Muscle layer of duodenum (tissue), 2 donors: ENCODE results near the gene BACE1-AS.
"Not testable (repeated sequence)": the region's sequence is repeated elsewhere in the genome, so short reads cannot be mapped to it uniquely, and the experiment has no call there.

Experiments used
- H3K27ac ChIP-seq: one replicate; pipeline ENCODE4 v1.7.0; 2013; ENCODE audit warnings: mild to moderate bottlenecking, low read length
- H3K27me3 ChIP-seq: one replicate; pipeline ENCODE4 v1.7.0; 2013; ENCODE audit warnings: low read depth, mild to moderate bottlenecking, control low read depth, low read length
- H3K36me3 ChIP-seq, 2 donors: one replicate each; pipeline ENCODE4 v1.7.0; 2013; ENCODE audit warnings: low read length in 2 of 2, control low read depth in 1 of 2, mild to moderate bottlenecking in 1 of 2; ENCODE audit not compliant: insufficient read depth in 2 of 2, control insufficient read depth in 1 of 2
- H3K4me1 ChIP-seq, 2 donors: one replicate each; pipeline ENCODE4 v1.7.0; 2013; ENCODE audit warnings: low read length in 2 of 2, mild to moderate bottlenecking in 2 of 2, control low read depth in 1 of 2, moderate library complexity in 1 of 2; ENCODE audit not compliant: insufficient read depth in 2 of 2, control insufficient read depth in 1 of 2
- H3K4me3 ChIP-seq, 2 donors: one replicate each; pipeline ENCODE4 v1.7.0; 2013; ENCODE audit warnings: low read length in 2 of 2, low read depth in 1 of 2, mild to moderate bottlenecking in 1 of 2
- H3K9me3 ChIP-seq, 2 donors: one replicate each; pipeline ENCODE4 v1.7.0; 2013; ENCODE audit warnings: low read length in 2 of 2, control low read depth in 1 of 2, mild to moderate bottlenecking in 1 of 2; ENCODE audit not compliant: control insufficient read depth in 1 of 2
- donor health status: healthy.

The BACE1-AS gene

GRCh38 chr11:117305145-117305544 is 14.0 kb downstream of the BACE1-AS start:
- H3K36me3 ChIP-seq, result no peaks in the 10 kb centered on the region
- peaks cover 0 to 5% of the 10 kb centered on the region in 2 donors for H3K4me1 ChIP-seq
- H3K9me3 ChIP-seq, result no peaks in the 10 kb centered on the region
- H3K27ac ChIP-seq, result no peak overlapping the region
- no peaks in the 10 kb centered on the region for H3K27me3 ChIP-seq
- no peak overlapping the region for H3K4me3 ChIP-seq

GRCh38 chr11:117309310-117309709 is 18.2 kb downstream of the BACE1-AS start:
- H3K36me3 ChIP-seq, result no peaks in the 10 kb centered on the region
- no peak overlapping the region for H3K27ac ChIP-seq
- H3K9me3 ChIP-seq, result no peaks in the 10 kb centered on the region
- no peak overlapping the region for H3K4me3 ChIP-seq
- peaks cover 0 to 5% of the 10 kb centered on the region in 2 donors for H3K4me1 ChIP-seq
- no peaks in the 10 kb centered on the region for H3K27me3 ChIP-seq

GRCh38 chr11:117313091-117313490 is 21.9 kb downstream of the BACE1-AS start:
- H3K9me3 ChIP-seq, result no peaks in the 10 kb centered on the region
- H3K27ac ChIP-seq, result no peak overlapping the region
- no peaks in the 10 kb centered on the region for H3K27me3 ChIP-seq
- no peak overlapping the region for H3K4me3 ChIP-seq
- peaks cover 0 to 28% of the 10 kb centered on the region in 2 donors for H3K4me1 ChIP-seq
- H3K36me3 ChIP-seq, result no peaks in the 10 kb centered on the region

- H3K36me3 ChIP-seq, result no peaks in the 10 kb centered on the region
- H3K9me3 ChIP-seq, result no peaks in the 10 kb centered on the region
- peak overlapping the region; percentile 94 to 96 for H3K4me3 ChIP-seq
- H3K4me1 ChIP-seq, result peaks cover 0 to 28% of the 10 kb centered on the region in 2 donors
- no peak overlapping the region for H3K27ac ChIP-seq
- no peaks in the 10 kb centered on the region for H3K27me3 ChIP-seq
Observed at GRCh38 chr11:117313828-117314768, 23.0 kb downstream of the BACE1-AS start.

- H3K4me1 ChIP-seq, result peaks cover 0 to 28% of the 10 kb centered on the region in 2 donors
- H3K27me3 ChIP-seq, result no peaks in the 10 kb centered on the region
- H3K9me3 ChIP-seq, result no peaks in the 10 kb centered on the region
- no peak overlapping the region for H3K27ac ChIP-seq
- H3K4me3 ChIP-seq, result peak overlapping the region; percentile 94 to 96
- no peaks in the 10 kb centered on the region for H3K36me3 ChIP-seq
Observed at GRCh38 chr11:117314840-117315239, 23.7 kb downstream of the BACE1-AS start.

GRCh38 chr11:117315285-117316196 is 24.4 kb downstream of the BACE1-AS start:
- no peak overlapping the region for H3K27ac ChIP-seq
- peaks cover 0 to 28% of the 10 kb centered on the region in 2 donors for H3K4me1 ChIP-seq
- peak overlapping the region; percentile 94 to 96 for H3K4me3 ChIP-seq
- no peaks in the 10 kb centered on the region for H3K9me3 ChIP-seq
- H3K27me3 ChIP-seq, result no peaks in the 10 kb centered on the region
- H3K36me3 ChIP-seq, result no peaks in the 10 kb centered on the region

GRCh38 chr11:117316197-117316961 is 25.2 kb downstream of the BACE1-AS start, which contains the start of gene BACE1:
Gene BACE1, minus strand, starts transcription at chr11:117316256. Its CDS starts 461 bp downstream, at chr11:117315795.
- H3K27me3 ChIP-seq, result no peaks in the 10 kb centered on the region

GRCh38 chr11:117318738-117319137 is 27.6 kb downstream of the BACE1-AS start:
- Histone ChIP-seq H3K27me3 (no peaks in the 10 kb centered on the region), H3K36me3 (no peaks in the 10 kb centered on the region), H3K9me3 (no peaks in the 10 kb centered on the region), H3K4me3 (no peak overlapping the region), H3K27ac (no peak overlapping the region), H3K4me1 (peaks cover 0 to 28% of the 10 kb centered on the region in 2 donors)

More at GRCh38 chr11:117316197-117316961, 25.2 kb downstream of the BACE1-AS start, which contains the start of gene BACE1:
- Histone ChIP-seq H3K9me3 (no peaks in the 10 kb centered on the region), H3K4me1 (peaks cover 0 to 28% of the 10 kb centered on the region in 2 donors), H3K27ac (no peak within 1 kb of the TSS), H3K36me3 (no peaks in the 10 kb centered on the region), H3K4me3 (peak within 1 kb of the TSS; percentile 94 to 96)

- no peaks in the 10 kb centered on the region for H3K27me3 ChIP-seq
- no peak overlapping the region for H3K27ac ChIP-seq
- no peak overlapping the region for H3K4me3 ChIP-seq
- H3K36me3 ChIP-seq, result no peaks in the 10 kb centered on the region
- peaks cover 0 to 22% of the 10 kb centered on the region in 2 donors for H3K4me1 ChIP-seq
- H3K9me3 ChIP-seq, result no peaks in the 10 kb centered on the region
Observed at GRCh38 chr11:117319214-117319840, 28.2 kb downstream of the BACE1-AS start.

GRCh38 chr11:117327255-117327566 is 36.1 kb downstream of the BACE1-AS start:
- peaks cover 8 to 13% of the 10 kb centered on the region in 2 donors for H3K4me1 ChIP-seq
- not testable (repeated sequence) for H3K9me3 ChIP-seq, H3K27ac ChIP-seq, H3K27me3 ChIP-seq, H3K36me3 ChIP-seq
- peak overlapping the region in 1 of 2 donors; percentile 75 for H3K4me3 ChIP-seq
